HepG2 (cell line): ENCODE results near the gene TMEM167B. TPM values are rescaled to one million over a fixed set of nuclear protein-coding genes. Genes with fewer than 3 reads are reported as not detected.

Source experiments
- CCAR2 ChIP-seq: fragments of 200-400 bp; formaldehyde crosslinking; optimal IDR thresholded peaks from 2 replicates; pipeline ENCODE3; 2018; ENCODE audit warnings: low read depth, mild to moderate bottlenecking, low read length, moderate library complexity
- ELF3 ChIP-seq: IDR thresholded peaks from 2 replicates; pipeline ENCODE4 v1.6.1; 2016; ENCODE audit warnings: missing genetic modification reagents, missing compliant biosample characterization
- GABPB1 ChIP-seq: IDR thresholded peaks from 2 replicates; pipeline ENCODE4 v1.6.1; 2016; ENCODE audit warnings: mild to moderate bottlenecking, missing genetic modification reagents, moderate library complexity, missing compliant biosample characterization
- NFE2L2 ChIP-seq: fragments of 150-350 bp; IDR thresholded peaks from 2 replicates; pipeline ENCODE4 v1.6.1; 2014; ENCODE audit warnings: low read length
- PHF21A ChIP-seq: sonication (generic); formaldehyde crosslinking; IDR thresholded peaks from 2 replicates; pipeline ENCODE4 v1.5.0; 2020; ENCODE audit warnings: mild to moderate bottlenecking, missing genetic modification reagents
- POGZ ChIP-seq: sonication (generic); formaldehyde crosslinking; IDR thresholded peaks from 2 replicates; pipeline ENCODE4 v1.4.0; 2020; ENCODE audit warnings: mild to moderate bottlenecking, missing genetic modification reagents
- RXRB ChIP-seq: IDR thresholded peaks from 2 replicates; pipeline ENCODE4 v1.6.1; 2016; ENCODE audit warnings: borderline replicate concordance, missing genetic modification reagents, missing compliant biosample characterization
- STAG1 ChIP-seq: sonication (generic); formaldehyde crosslinking; IDR thresholded peaks from 2 replicates; pipeline ENCODE4 v1.4.0; 2020; ENCODE audit warnings: missing genetic modification reagents
- ZFP36L1 ChIP-seq: sonication (generic); formaldehyde crosslinking; IDR thresholded peaks from 2 replicates; pipeline ENCODE4 v1.8.0; 2022; ENCODE audit warnings: mild to moderate bottlenecking, missing genetic modification reagents, moderate library complexity
- ZNF253 ChIP-seq: sonication (generic); formaldehyde crosslinking; IDR thresholded peaks from 2 replicates; pipeline ENCODE4 v1.8.0; 2022; ENCODE audit warnings: mild to moderate bottlenecking, missing genetic modification reagents, borderline replicate concordance
- ZNF263 ChIP-seq: sonication (generic); formaldehyde crosslinking; IDR thresholded peaks from 2 replicates; pipeline ENCODE4 v1.4.0; 2020; ENCODE audit warnings: missing genetic modification reagents
- ZNF296 ChIP-seq: sonication (generic); formaldehyde crosslinking; conservative IDR thresholded peaks from 2 replicates; pipeline ENCODE4 v1.5.0; 2020; ENCODE audit warnings: mild to moderate bottlenecking, missing genetic modification reagents
- ZNF501 ChIP-seq: sonication (generic); formaldehyde crosslinking; IDR thresholded peaks from 2 replicates; pipeline ENCODE4 v1.5.1; 2020; ENCODE audit warnings: mild to moderate bottlenecking, moderate library complexity, missing genetic modification reagents
- ZNF605 ChIP-seq: sonication (generic); formaldehyde crosslinking; IDR thresholded peaks from 2 replicates; pipeline ENCODE4 v1.8.0; 2022; ENCODE audit warnings: mild to moderate bottlenecking, missing genetic modification reagents
- ZNF713 ChIP-seq: sonication (generic); formaldehyde crosslinking; IDR thresholded peaks from 2 replicates; pipeline ENCODE4 v1.4.0; 2020; ENCODE audit warnings: mild to moderate bottlenecking, missing genetic modification reagents
- ZSCAN9 ChIP-seq: IDR thresholded peaks from 2 replicates; pipeline ENCODE4 v1.6.1; 2016; ENCODE audit warnings: borderline replicate concordance
- polyA plus RNA-seq, 8 experiments: library from polyadenylated mRNA; depleted of rRNA in 3 of 8; stranded (reverse) in 7 of 8; unstranded in 1 of 8; fragments of >200 nt; fragmentation: Illumina TruSeq in 4 of 8; extraction: Trizol in 4 of 8; gene quantifications; 2 replicates each; pipeline versions ENCODE4 v1.2.1 to v1.2.3, GENCODE V29; 2011 to 2016; ENCODE audit warnings: low read depth in 4 of 8, missing spikeins in 1 of 8, mixed read lengths in 1 of 8; ENCODE audit not compliant: insufficient read depth in 1 of 8
- total RNA-seq, 5 experiments: library from RNA; depleted of rRNA; stranded (reverse); fragments of >200 nt; fragmentation: Illumina TruSeq; extraction: Trizol; gene quantifications; 2 replicates each; pipeline ENCODE4 v1.2.3, GENCODE V29; 2016; ENCODE audit warnings: low read depth in 1 of 5
- TF ChIP-seq, protein P1 (sequence below): IDR thresholded peaks from 2 replicates; pipeline ENCODE4 v1.6.1; 2016; ENCODE audit warnings: mild to moderate bottlenecking
- TF ChIP-seq, protein P2 (sequence below): sonication (generic); formaldehyde crosslinking; IDR thresholded peaks from 2 replicates; pipeline ENCODE4 v1.4.0; 2020; ENCODE audit warnings: missing genetic modification reagents, borderline replicate concordance
- TF ChIP-seq, protein P3 (sequence below): sonication (generic); formaldehyde crosslinking; IDR thresholded peaks from 2 replicates; pipeline ENCODE4 v1.4.0; 2020; ENCODE audit warnings: missing genetic modification reagents
- TF ChIP-seq, protein P4 (sequence below): sonication (generic); formaldehyde crosslinking; IDR thresholded peaks from 2 replicates; pipeline ENCODE4 v1.9.0; 2022; ENCODE audit warnings: missing genetic modification reagents, mild to moderate bottlenecking, borderline replicate concordance

Gene TMEM167B
- total and polyA plus RNA-seq, 2 of the 13 experiments (the other 11 are each of a cell fraction or from before 2014, with no cell fraction given): 9.5 to 22.4 TPM

DNA sequence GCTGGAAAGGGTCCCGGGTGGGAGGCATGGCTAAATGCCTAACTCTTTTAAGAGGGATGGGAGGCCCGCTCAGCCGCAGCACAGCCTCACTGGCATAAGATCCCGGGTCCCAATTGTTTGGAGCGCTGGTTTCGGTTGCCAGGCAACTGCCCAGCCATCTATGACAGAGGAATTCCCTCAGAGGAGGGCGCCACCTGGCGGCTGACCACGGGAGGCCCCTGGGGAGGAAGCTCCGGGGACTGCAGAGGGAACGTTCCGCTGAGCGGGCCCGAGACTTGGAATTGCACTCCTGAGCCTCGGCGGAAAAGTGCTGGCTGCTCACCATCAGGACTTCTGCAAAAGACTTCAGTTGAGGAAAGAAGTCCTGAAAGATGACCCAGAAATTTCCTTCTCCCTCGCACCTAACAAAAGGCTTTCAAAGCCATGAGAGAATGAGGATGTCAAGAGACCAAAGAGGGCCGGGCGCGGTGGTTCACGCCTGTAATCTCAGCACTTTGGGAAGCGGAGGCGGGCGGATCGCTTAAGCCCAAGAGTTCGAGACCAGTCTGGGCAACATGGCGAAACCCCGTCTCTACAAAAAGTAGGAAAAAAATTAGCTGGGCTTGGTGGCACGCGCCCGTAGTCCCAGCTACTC is 22.2 kb downstream of the TMEM167B start (continued):
- TF ChIP-seq, protein P1, sequence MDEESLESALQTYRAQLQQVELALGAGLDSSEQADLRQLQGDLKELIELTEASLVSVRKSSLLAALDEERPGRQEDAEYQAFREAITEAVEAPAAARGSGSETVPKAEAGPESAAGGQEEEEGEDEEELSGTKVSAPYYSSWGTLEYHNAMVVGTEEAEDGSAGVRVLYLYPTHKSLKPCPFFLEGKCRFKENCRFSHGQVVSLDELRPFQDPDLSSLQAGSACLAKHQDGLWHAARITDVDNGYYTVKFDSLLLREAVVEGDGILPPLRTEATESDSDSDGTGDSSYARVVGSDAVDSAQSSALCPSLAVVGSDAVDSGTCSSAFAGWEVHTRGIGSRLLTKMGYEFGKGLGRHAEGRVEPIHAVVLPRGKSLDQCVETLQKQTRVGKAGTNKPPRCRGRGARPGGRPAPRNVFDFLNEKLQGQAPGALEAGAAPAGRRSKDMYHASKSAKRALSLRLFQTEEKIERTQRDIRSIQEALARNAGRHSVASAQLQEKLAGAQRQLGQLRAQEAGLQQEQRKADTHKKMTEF (CRISPR knock-in tag): peak; percentile 39; the same call in 1 of the 2 replicates
- TF ChIP-seq ZNF501 (peak; percentile 74; the same call in 1 of the 2 replicates), PHF21A (CRISPR knock-in tag) (0 out of 2 replicates have a peak, but pooled peaks have one; percentile 25), CCAR2 (no peak), ZNF296 (no peak), NFE2L2 (no peak), RXRB (0 out of 2 replicates have a peak, but pooled peaks have one; percentile 33), ELF3 (CRISPR knock-in tag) (peak; percentile 72), ZNF253 (CRISPR knock-in tag) (no peak), ZSCAN9 (no peak), ZFP36L1 (CRISPR knock-in tag) (0 out of 2 replicates have a peak, but pooled peaks have one; percentile 70), ZNF713 (CRISPR knock-in tag) (no peak), STAG1 (CRISPR knock-in tag) (peak; percentile 80), ZNF605 (peak; percentile 37; the same call in 1 of the 2 replicates), GABPB1 (CRISPR knock-in tag) (peak; percentile 42; the same call in 1 of the 2 replicates), POGZ (no peak), ZNF263 (CRISPR knock-in tag) (peak; percentile 66; the same call in 1 of the 2 replicates)
- TF ChIP-seq, protein P2, sequence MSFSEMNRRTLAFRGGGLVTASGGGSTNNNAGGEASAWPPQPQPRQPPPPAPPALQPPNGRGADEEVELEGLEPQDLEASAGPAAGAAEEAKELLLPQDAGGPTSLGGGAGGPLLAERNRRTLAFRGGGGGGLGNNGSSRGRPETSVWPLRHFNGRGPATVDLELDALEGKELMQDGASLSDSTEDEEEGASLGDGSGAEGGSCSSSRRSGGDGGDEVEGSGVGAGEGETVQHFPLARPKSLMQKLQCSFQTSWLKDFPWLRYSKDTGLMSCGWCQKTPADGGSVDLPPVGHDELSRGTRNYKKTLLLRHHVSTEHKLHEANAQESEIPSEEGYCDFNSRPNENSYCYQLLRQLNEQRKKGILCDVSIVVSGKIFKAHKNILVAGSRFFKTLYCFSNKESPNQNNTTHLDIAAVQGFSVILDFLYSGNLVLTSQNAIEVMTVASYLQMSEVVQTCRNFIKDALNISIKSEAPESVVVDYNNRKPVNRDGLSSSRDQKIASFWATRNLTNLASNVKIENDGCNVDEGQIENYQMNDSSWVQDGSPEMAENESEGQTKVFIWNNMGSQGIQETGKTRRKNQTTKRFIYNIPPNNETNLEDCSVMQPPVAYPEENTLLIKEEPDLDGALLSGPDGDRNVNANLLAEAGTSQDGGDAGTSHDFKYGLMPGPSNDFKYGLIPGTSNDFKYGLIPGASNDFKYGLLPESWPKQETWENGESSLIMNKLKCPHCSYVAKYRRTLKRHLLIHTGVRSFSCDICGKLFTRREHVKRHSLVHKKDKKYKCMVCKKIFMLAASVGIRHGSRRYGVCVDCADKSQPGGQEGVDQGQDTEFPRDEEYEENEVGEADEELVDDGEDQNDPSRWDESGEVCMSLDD: no peak
- TF ChIP-seq, protein P3, sequence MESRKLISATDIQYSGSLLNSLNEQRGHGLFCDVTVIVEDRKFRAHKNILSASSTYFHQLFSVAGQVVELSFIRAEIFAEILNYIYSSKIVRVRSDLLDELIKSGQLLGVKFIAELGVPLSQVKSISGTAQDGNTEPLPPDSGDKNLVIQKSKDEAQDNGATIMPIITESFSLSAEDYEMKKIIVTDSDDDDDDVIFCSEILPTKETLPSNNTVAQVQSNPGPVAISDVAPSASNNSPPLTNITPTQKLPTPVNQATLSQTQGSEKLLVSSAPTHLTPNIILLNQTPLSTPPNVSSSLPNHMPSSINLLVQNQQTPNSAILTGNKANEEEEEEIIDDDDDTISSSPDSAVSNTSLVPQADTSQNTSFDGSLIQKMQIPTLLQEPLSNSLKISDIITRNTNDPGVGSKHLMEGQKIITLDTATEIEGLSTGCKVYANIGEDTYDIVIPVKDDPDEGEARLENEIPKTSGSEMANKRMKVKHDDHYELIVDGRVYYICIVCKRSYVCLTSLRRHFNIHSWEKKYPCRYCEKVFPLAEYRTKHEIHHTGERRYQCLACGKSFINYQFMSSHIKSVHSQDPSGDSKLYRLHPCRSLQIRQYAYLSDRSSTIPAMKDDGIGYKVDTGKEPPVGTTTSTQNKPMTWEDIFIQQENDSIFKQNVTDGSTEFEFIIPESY (CRISPR knock-in tag): peak; percentile 56
- TF ChIP-seq, protein P4, sequence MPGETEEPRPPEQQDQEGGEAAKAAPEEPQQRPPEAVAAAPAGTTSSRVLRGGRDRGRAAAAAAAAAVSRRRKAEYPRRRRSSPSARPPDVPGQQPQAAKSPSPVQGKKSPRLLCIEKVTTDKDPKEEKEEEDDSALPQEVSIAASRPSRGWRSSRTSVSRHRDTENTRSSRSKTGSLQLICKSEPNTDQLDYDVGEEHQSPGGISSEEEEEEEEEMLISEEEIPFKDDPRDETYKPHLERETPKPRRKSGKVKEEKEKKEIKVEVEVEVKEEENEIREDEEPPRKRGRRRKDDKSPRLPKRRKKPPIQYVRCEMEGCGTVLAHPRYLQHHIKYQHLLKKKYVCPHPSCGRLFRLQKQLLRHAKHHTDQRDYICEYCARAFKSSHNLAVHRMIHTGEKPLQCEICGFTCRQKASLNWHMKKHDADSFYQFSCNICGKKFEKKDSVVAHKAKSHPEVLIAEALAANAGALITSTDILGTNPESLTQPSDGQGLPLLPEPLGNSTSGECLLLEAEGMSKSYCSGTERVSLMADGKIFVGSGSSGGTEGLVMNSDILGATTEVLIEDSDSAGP: peak; percentile 48; the same call in 1 of the 2 replicates
